Erythroblast (primary cell): Measurements from ENCODE around the gene PLA2G12A.

Experiments used
- DNase-seq, 2 experiments: peaks; one replicate each; lab custom pipeline; 2025; lab: John Stamatoyannopoulos, UW
- GATA1 ChIP-seq: IDR thresholded peaks from 2 replicates; pipeline ENCODE4 v1.6.1; 2011; ENCODE audit warnings: low read depth, mild to moderate bottlenecking, control low read depth, low read length, moderate library complexity
- POLR2A ChIP-seq: IDR thresholded peaks from 2 replicates; pipeline ENCODE4 v1.6.1; 2011; ENCODE audit warnings: mild to moderate bottlenecking, low read length

Gene PLA2G12A

DNA sequence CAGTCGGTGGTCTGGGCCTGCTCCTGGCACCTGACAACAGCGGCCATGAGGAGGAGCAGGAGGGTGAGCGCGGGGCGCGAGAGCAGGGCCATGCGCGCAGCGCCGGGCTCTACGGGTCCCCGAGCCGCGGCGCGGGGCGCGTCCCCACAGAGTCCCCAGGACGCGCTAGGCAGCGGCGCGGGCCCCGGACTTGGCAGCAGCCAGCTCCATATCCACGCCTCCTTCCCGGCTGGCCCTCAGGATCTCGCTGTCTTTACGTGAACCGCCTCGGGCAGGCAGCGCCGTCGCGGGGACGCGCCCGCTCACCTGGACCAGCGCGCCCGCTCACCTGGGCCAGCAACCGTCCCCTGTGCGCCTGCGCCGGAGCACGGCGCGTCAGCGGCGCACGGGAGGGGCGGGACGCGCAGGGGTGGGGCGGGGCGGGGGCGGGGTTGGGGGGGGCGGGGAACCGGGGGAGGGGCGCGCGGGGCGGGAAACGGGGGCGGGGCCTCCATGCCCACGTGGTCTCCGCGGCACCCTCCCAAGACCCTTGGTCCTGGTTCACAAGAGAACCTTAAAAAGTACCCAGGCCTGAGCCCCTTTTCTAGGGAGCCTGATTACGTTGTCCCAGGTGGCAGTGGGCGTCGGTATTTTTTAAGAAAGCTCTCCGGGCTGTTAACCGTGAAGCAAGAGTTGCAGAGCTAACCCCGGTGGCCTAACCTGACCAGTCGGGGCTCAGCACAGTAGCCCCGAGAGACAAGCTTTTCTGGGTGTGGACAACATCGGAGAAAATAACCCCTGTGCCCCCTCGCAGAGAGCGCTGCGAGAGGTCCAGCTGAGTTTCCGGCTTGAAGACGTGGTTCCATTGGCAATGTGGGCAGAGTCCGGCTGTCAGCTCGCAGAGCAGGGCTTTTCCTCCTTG is at the start of gene PLA2G12A:
TSS of gene PLA2G12A (minus strand) at position 353 of the 901 bp plus-strand sequence. CDS start at position 92, 261 bp downstream.
- DNase-seq: peak; percentile 83 to 92
- TF ChIP-seq POLR2A (peak; percentile 45), GATA1 (no peak)

DNA sequence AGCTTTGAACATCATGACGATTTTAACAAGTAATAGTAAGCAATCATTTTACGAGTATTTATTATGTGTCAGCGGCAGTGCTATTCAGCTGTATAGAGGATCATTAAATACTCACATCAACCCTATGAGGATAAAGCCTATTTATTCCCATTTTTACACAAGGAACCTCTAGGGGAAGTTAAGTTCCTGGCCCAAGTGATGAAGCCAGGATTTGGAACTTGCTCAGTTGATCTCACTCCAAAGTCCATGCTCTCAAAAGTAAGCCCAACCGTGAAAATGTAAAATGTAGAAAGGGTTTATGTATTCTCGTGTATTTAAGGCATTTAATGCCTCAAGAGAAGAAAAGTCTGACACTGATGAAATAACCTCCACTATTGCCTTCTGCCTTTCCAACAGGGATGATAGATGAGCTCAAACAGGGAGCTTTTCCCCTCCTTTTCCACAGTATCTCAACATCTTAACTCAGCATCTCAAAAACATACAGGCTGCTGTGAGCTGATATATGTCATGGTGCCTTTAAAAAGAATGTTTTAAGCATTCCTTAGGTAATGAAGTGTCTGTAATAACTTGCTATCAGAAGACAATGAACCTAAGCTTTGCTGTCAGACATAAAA is 35.0 kb upstream of the PLA2G12A start:
- no peak for TF ChIP-seq POLR2A
- TF ChIP-seq GATA1: no peak
- no peak for DNase-seq

DNA sequence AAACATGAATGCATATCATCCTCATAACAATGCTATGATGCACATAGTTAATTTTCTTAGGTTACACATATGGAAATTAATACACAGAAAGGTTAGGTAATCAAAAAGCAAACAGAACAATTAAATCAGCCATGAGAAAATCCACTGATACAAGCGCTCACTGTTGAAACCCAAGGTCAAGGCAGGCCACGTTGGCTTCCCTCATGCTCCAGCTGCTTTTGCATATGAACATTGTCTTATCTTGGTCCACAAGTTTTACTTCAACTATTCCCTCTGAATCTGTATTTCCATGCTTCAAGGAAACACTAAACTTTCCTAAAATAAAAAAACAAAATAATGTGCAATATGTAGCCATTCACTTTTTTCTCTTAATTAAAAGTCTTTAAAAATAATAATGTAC is 34.5 kb upstream of the PLA2G12A start:
- DNase-seq: no peak
- TF ChIP-seq GATA1 (no peak), POLR2A (no peak)

DNA sequence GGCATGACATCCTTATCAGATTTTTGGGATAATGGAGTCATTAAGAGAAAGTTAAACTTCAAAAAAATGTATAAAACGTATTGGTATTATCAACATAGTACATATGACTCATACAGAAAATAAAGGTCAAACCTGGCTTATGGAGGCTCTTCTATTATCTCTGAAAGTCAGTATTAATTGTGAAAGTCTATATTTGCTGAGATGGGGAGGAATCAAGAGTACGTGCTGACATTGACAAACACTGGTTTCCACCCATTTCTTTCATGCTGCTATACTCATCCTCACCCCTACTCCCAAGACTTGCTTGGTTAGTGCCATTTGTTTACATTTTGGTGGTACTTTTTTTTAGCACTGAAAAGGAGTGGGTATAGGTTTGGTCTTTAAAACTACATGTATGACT is 30.8 kb upstream of the PLA2G12A start:
- no peak for TF ChIP-seq GATA1
- TF ChIP-seq POLR2A: no peak
- no peak for DNase-seq

DNA sequence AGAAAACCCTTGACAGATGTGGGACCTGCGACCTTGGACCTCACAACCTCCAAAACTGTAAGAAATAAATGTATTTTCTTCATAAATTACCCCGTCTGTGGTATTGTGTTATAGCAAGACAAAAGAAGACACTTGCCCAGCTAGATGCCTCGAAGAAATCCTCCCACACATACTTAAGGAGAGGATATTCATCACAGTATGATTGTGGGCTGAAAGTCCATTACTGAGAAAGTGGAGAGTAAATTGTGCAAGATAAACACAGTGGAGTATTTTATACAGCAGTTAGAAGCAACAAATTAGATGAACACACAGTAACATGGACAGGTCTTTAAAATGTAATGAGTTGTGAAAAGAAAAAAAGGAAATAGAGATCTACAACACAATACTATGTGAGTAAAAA is 25.8 kb upstream of the PLA2G12A start:
- no peak for DNase-seq
- TF ChIP-seq POLR2A: no peak
- no peak for TF ChIP-seq GATA1

DNA sequence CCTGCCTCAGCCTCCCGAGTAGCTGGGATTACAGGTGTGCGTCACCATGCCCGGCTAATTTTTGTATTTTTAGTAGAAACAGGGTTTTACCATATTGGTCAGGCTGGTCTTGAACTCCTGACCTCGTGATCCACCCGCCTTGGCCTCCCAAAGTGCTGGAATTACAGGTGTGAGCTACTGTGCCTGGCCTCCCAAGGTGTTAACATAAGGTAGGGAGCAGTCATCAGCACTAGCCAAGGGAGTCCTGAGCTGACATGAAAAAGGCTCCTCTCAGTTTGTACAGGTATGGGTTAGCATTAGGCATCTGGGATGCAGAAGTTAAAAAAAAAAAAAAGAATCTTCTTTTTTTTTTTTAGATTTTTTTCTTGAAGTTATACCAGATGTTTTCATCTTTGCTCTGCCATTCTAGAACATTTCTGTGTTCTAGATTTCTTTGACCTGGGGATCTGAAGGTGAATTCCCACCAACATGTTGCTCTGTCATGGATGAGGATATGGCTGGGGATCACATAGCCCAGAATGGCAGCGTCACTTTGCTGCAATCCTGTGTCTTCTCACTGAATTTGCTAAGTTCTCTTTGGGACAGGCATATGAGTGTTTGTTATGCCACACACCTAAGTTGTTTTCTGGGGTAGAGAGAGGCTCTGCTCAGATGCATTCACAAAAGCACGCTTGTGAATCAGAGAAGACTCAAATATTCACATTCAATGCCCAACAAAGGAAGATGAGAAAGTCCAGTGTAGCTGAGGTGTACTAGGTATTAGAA is 24.4 kb upstream of the PLA2G12A start:
- no peak for TF ChIP-seq POLR2A
- DNase-seq: no peak

DNA sequence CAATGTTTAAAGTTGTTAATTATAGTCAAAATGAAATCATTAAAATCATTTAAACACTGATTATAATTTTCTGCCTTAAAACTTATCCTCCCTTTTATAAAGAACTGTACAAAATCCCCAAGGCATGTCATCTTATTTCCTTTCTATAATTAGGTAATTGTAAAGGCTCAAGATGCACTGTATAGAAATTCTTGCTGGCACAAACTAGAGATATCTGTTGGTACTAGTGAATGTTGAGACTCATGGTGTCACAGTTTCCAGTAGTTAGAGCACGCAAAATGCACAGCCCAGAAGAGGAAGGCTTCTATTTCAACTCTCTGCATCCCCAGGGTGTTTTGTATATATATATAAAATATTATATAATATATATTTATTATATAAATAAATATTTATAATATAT is 22.7 kb upstream of the PLA2G12A start:
- no peak for TF ChIP-seq POLR2A
- TF ChIP-seq GATA1: no peak
- peak; percentile 10 to 14 for DNase-seq

DNA sequence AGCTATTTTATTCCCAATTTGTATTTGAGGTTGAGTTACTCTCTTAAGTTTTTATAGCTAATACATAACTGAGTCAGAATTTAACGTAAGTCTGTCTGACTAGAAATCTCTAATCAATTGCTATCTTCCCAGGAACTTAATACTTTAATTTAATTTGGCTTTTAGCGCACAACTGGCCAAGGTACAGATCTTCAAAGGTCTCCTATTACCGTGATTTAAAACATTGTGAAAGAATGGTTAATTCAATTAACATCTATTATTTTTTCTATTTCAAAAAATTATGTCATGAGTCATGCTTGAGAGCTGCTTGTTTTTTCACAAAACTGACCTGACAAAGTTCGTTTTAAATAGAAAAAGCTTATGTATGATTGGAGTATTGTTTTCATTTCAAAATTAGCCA is 22.0 kb upstream of the PLA2G12A start:
- TF ChIP-seq GATA1 (no peak), POLR2A (no peak)
- DNase-seq: no peak

DNA sequence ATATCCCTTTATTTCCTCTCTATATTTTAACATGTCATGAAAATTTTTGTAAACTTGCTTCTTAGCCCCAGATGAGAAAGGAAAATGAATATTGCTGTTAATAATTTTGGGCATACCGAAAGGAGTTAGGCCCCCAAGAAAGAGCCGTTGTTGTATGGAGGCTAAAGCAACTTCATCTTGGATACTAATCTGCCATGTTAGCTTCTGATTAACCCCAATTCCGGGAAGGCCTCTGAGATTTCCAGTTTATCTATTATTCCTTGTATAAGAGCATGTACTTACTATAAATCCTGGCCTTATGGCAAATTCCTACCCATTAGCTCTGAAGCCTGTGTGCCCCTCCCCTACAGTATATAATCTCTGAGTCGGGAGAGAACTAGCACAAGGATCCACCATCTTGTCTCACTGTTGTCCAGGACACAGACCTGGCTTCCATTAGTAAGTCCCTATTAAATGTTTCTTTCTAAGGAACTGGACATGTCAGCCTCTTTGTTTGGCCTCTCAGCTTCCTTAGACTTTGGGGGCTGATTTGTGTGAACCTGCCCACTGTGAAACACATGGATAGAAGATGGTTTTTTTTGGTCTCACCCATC is 20.9 kb upstream of the PLA2G12A start:
- TF ChIP-seq POLR2A (no peak), GATA1 (no peak)
- DNase-seq: no peak

DNA sequence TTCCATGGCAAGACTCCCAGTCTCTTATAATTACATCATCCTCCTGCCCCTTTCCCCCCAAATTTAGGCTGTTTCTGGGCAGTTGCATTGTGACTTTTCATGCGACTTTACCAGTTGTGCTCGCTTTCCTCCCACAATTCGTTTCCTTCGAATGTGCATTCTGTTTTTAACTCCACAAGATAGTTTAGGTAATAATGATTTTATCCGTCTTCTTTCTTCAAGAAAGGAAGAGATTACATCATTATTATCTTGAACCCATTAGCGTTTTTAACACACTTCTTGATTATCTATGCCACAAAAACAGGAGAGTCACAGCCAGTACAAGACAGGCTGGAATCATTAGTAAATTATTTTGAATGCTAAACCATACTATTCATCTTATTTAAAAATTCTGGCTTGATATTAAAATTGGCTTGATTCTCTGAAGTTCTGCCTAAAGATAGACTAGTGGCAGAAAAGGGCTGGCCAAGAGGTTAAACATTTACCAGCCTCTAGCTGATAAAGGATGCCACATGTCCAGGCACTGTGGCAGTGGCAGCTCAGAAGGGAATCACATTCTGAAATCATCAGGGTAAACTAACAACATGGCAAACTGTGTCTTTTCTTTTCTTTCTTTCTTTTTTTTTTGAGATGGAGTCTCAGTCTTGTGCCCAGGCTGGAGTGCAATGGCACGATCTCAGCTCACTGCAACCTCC is 19.7 kb upstream of the PLA2G12A start:
- TF ChIP-seq POLR2A: no peak
- TF ChIP-seq GATA1: no peak
- no peak for DNase-seq

DNA sequence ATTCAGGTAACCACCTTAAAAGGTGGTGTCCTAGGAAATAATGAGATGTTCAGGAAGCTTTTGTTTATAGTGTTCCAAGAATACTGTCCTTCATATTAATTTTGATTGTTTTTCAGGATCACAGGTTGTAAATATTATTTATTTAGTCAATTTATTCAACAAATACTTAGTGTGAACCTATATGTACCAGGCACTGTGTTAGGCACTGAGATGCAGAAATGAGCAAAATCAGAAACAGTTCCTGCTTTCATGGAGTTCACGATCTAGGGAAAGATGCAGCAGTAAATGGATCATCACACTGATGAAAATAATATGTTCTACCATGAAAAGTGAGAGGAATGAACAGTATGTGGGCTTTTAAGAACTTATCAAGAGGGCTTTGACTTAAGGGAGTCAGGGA is 18.2 kb upstream of the PLA2G12A start:
- no peak for TF ChIP-seq GATA1
- TF ChIP-seq POLR2A: no peak
- DNase-seq: no peak

DNA sequence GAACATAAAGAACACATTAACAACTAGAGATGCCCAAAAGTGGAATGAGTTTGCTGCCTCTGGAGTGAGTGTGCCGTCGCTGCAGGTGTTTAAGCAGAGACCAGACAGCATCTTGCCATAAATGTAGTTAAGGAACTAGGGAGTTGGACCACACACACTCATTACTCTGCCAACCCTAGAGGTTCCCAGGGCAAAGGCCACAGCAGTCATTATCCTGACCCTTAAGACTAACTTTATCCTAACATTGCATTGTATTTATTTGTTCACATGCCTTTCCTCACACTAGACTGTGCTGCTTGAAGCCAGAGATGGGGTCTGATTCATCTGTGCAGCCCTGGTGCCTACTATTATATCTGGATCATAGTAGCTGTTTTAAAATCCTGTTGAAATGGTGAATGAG is 16.9 kb upstream of the PLA2G12A start:
- DNase-seq: no peak
- TF ChIP-seq POLR2A (no peak), GATA1 (no peak)

DNA sequence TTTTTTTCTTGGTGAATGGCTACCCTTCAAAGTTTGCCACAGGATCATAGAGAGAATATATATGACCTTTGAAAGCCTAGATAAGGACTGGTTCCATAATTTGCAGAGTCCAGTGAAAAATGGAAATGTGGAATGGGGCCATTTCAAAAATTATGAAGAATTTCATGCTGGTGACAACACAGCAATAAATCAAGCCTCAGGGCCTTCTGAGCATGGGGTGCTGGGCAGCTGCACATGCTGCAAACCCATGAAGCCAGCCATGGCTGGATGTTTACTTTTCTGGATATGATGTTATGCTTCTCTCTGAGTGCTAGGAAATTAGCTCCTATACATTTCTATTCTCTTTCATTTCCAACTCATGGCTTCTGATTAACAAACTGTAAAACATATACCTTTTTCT is 16.0 kb upstream of the PLA2G12A start:
- TF ChIP-seq GATA1 (no peak), POLR2A (no peak)
- DNase-seq: no peak

DNA sequence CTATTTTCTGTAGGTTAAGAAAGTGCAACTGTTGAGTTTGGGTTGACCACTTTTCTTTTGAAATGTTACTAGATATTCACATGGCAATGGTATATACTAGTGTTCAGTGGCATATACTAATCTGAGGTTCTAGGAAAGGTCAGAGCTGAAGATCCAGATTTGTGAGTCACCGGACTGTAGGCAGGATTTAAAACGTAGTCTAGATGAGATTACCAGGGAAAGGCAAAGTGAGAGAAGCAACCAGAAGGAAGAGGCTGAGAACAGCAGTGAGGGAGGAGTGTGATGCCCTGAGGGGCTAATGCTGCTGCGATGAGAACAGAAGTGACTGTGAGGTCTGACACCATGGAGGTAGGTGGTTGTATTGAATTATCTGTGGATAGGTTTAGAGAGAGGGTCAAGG is 9.7 kb upstream of the PLA2G12A start:
- no peak for DNase-seq
- TF ChIP-seq GATA1 (no peak), POLR2A (no peak)
